Amniotic stem cell (primary cell): ENCODE results near the gene HEG1.

Experiments
- DNase-seq: peaks from one replicate; lab custom pipeline; 2025; lab: John Stamatoyannopoulos, UW

Gene HEG1

GRCh38 chr3:125072301-125072700 lies 16.5 kb upstream of the HEG1 start:
- no peak for DNase-seq

GRCh38 chr3:125069968-125070745 lies 14.4 kb upstream of the HEG1 start:
- DNase-seq = no peak

- DNase-seq = no peak
Measured at GRCh38 chr3:125069452-125069851, 13.7 kb upstream of the HEG1 start.

GRCh38 chr3:125068265-125068664 lies 12.5 kb upstream of the HEG1 start:
- DNase-seq = no peak

GRCh38 chr3:125067225-125067624 lies 11.4 kb upstream of the HEG1 start:
- no peak for DNase-seq

GRCh38 chr3:125062904-125063618 lies 7.3 kb upstream of the HEG1 start:
- peak; percentile 77 for DNase-seq

GRCh38 chr3:125061646-125062045 lies 5.8 kb upstream of the HEG1 start:
- no peak for DNase-seq

- DNase-seq = no peak
Measured at GRCh38 chr3:125061170-125061569, 5.4 kb upstream of the HEG1 start.

GRCh38 chr3:125059488-125060245 lies 3.9 kb upstream of the HEG1 start:
- DNase-seq = no peak

- no peak for DNase-seq
Measured at GRCh38 chr3:125058959-125059358, 3.2 kb upstream of the HEG1 start.

GRCh38 chr3:125058529-125058928 lies 2.7 kb upstream of the HEG1 start:
- DNase-seq = no peak

- DNase-seq = peak; percentile 24
Measured at GRCh38 chr3:125057186-125057850, 1.5 kb upstream of the HEG1 start.

- DNase-seq = no peak
Measured at GRCh38 chr3:125055331-125055912, 375 bp downstream of the HEG1 start.

- no peak for DNase-seq
Measured at GRCh38 chr3:125054449-125055329, 1.1 kb downstream of the HEG1 start.

- DNase-seq = no peak
Measured at GRCh38 chr3:125054062-125054448, 1.7 kb downstream of the HEG1 start.

GRCh38 chr3:125053304-125053699 lies 2.5 kb downstream of the HEG1 start:
- DNase-seq = no peak

GRCh38 chr3:125052624-125053303 lies 3.0 kb downstream of the HEG1 start:
- DNase-seq = peak; percentile 41

GRCh38 chr3:125051715-125052581 lies 3.8 kb downstream of the HEG1 start:
- DNase-seq = peak; percentile 74

- no peak for DNase-seq
Measured at GRCh38 chr3:125051205-125051604, 4.6 kb downstream of the HEG1 start.
